COR-L47 (cell line): ENCODE measurements around the gene PRR23A.

Experiments
- DNase-seq: peaks from one replicate; lab custom pipeline; 2025; lab: John Stamatoyannopoulos, UW

Gene PRR23A

DNA sequence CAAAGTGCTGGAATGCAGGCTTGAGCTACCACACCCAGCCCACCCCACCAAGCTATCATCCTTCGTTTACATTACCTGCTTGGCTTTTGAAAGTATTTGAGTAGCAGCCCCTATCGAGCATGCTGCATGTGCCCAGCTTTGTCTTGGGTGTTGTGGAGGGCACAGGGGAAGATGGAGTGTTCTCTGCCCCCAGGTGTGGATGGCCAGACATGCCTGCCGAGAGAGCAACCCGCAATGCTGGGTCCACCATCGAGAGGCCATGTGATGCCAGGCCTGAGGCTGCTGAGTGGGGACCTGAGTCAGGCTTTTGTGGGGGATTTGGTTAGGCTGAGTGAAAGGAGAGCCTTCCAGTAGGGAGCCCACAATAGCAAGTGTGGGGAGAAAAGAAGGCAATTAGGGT, 33.1 kb downstream of the PRR23A start:
- DNase-seq = no peak

DNA sequence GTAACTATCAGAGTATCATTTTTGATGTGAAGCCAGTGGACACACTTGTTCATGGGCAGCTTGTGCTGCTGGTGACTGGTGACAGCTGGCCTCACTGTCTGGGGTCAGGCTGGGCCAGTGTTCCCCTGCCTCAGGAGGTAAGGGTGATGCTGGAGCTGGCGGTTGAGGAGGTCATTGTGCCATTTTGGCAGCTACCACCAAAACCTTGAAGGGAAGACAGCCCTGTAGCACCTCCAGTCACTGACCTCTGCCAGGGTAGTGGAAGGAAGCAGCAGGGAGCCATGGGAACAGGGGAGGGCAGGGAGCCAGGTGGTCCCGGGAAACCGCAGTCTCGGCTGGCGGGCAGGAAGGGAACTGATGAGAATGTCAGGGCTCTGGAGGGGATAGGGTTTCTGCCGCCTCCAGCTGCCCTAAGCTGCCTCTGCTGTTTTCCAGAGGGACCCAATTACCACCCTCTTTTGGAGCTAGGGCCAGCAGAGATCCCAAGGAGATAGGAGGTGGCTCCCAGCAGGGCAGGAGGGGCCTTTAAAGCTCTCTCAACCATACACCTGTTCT, 34.2 kb downstream of the PRR23A start:
- DNase-seq = no peak

DNA sequence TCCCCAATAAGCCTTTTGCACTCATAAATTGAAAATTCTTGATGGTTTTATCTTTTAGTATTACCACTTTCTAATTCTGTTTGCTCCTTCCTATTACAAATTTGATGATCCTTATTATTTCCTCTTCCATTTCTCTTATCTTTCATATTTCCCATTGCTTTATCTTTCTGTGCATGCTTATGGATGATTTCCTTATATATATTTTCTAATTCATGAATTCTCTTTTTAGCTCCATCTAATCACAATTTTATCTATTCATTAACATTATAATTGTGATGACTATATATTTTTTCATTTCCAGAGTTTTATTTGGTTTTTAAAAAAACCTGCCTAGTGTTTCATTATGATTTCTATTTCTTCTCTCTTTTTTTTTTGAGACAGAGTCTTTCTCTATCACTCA, 41.1 kb downstream of the PRR23A start:
- no peak for DNase-seq

DNA sequence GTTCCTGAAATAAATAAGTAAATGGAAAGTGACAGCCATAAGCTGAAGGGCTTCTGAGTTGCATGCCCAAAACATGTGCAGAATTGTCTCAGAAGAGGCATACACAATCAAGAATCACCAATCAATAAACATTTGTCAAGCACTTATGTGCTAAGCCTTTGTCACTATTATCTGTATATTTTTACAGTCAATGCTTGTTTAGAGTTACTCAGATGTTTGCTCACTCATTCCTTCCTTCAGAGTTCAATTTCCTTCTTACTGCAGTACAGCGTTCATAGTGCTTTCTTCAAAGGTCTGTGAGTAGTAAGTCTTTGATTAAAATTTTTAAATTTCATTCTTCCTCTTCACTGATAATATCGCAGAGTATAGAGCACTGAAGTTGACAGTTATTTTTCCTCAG, 41.8 kb downstream of the PRR23A start:
- DNase-seq = no peak

DNA sequence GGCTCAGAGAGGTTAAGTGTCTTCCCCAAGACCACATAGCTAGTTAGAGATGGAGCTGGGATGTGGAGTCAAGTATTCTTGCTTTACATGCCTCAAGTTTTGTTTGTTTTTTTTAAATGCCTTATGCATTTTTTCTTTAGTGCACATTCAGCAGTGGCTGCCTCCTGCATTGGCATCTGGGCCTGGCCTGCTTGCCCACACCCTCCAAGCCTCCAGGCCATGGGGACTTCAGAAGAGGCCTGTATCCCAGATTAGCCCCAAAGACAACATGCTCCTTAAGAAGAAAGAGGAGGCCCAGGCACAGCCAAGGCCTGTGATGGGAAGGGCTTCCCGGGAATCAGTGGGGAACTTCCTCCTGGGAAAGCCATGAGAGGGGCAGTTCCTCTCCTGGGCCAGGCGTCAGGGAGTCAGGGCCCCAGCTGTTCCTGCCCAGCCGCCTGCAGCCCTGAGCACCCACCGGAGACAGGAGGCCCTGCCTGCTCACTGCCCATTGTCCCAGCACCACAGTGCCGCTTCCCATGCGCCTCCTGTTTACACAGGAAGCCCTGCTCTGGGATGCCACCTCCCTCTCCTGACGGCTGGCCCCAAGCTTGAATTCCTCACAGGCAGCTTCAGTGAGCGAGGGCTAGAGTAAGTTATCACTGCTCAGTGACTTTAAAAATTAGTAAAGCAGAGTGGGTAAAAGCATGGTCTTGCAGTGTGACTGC, 43.1 kb downstream of the PRR23A start:
- no peak for DNase-seq

DNA sequence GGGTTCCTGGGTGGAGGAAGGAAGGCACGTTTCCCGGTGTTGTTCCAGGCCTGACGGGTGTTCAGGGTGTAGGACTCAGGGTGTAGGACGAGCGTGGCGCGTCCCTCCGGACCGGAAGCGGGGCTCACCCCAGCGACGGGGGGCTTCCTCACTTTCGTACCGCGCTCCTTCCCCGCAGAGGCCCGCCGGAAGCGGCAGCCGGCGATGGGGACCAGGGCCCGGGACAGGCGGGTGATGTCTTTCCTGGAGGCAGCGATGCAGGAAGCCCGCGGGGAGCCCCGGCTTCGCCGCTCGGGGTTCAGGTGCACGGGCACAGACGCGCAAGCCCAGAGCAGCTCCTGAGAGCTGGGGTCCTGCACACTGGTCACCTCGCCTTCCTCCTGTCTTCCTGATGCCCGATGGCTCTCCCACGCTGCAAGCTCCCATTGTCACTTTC, 45.6 kb downstream of the PRR23A start:
- no peak for DNase-seq
